CD1c-positive myeloid dendritic cell (primary cell): Measurements from ENCODE around the gene SETBP1.

ENCODE experiments used
- DNase-seq: peaks from one replicate; pipeline ENCODE4 v3.0.0-alpha.2; 2016; ENCODE audit errors: extremely low spot score

The SETBP1 gene

DNA sequence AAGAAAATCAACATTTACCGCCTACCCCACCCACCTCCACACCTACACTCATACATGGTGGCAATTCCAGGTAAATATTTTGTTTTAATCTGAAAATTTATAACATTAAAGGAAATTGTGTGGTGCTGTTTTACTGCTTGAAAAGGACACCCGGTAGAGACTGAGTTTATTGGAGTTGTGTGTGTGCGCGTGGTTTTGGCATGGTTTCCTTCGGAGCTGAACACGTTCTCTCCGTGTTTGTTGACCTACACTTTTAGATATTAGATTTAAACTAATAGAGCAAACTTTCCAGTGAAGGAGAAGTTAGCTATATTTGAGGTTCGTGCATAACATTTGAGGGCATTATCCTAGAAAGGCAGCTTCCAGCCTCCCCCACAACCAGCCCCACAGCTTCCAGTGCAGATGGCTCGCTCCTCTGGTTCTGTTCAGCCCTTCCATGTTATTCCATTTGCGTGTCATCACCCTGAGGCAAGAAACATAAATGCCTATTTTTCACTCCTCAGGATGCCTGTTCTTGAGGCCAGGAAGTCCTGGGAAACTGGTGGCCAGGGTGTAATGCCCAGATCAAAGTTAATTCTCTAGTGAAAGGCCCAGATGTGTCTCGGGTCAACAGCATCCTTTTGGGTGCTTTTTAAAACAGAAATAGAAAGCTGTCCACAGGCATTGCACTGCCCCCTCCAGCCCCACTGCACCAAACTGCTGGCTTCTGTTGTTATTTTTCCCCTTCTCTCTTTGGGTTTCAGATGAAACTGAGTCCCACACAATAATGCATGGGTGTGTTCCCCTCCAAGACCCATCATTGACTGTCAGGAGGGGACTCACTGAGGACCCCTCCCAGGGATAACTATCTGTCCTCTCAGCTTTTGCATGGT, 190.2 kb downstream of the SETBP1 start:
- DNase-seq, result no peak

DNA sequence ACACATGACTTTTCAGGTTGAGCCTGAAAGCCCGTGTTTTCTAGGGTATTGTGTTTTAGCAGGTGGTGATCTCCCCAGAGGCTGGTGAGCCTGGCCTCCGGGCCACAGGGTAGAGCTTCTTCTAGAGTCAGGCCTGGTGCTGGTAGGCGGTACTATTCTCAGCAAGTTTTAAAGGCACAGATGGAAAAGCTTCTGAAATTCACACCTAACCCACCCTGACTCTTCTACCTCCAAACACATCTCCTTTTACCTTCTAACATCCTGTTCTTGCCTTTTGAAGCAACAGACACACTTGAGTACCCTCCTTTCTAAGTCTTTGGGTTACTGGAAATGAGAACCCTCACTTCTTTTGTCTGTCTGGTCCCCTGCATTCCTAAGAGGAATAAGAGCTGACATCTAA, 191.1 kb downstream of the SETBP1 start:
- no peak for DNase-seq

DNA sequence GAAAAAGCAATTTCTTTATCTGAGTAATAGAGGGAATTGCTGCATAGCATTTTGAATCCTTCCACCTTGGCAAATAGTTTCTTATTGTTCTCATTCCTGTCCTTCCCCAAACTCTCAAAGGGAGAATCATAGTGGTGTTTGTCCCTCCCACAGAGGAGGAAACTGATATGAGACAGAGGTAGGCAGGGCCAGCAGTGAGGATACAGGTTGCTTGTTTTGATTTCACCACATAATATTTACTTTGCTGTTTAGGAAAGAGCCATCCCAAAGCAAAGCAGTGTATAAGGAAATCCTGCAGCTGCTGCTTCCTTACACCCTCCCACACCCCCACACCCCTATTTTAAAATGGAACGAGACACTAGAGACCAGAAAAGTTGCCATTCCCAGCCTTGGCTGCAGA, 195.3 kb downstream of the SETBP1 start:
- no peak for DNase-seq

DNA sequence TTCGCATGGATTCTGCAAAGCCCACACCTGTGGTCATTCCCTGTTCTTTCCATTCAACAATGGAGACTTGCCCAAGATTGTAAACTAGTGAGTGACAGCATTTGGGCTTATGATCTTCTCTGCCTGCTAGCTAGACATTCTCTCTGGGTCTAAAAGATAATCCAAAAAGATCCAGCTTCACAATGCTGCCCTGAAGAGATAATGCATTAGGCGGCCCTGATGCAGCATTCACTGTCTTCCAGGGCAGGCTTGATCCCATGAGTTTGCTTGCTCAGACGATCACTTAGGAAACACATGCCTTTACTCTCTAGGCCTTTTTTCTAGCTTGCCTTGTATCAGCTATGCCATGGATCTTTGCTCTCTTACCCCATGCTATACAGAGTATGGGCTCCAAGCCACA, 196.1 kb downstream of the SETBP1 start:
- no peak for DNase-seq

DNA sequence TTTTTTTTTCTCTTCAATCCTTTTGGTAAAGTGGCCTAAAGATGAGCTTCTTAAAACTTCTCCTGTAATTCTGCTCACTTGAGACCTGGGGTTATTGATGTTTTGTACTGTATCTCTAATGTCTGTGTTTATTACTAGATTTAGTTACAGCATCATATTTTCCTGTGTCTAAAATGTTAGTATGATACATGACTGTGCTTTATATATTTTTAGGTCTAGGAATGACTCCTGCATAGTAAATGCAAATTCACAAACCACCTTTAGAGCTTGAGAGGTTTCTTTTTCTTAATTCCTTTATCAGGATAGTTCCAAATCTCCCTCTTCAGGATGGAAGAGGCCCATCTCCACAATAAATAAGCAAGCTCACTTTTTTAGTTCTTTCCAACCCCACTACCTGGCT, 197.6 kb downstream of the SETBP1 start:
- no peak for DNase-seq

DNA sequence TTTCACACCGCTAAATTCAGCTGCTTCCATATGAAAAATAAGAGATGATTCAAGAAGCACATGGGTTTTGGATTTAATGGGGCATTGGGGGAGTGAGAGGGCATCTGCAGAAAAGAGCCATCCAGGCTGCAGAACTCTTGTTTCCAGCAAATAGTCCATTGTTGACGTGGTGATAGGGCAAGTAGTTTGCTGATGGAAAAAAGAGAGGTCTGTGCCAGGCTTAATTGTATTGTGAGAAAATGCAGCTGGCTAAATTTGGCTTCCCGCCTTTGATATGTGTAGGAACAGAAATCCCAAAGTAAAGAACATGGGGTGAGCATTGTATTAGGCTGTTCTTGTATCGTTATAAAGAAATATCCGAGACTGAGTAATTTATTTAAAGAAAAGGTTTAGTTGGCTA, 199.5 kb downstream of the SETBP1 start:
- DNase-seq, result no peak

DNA sequence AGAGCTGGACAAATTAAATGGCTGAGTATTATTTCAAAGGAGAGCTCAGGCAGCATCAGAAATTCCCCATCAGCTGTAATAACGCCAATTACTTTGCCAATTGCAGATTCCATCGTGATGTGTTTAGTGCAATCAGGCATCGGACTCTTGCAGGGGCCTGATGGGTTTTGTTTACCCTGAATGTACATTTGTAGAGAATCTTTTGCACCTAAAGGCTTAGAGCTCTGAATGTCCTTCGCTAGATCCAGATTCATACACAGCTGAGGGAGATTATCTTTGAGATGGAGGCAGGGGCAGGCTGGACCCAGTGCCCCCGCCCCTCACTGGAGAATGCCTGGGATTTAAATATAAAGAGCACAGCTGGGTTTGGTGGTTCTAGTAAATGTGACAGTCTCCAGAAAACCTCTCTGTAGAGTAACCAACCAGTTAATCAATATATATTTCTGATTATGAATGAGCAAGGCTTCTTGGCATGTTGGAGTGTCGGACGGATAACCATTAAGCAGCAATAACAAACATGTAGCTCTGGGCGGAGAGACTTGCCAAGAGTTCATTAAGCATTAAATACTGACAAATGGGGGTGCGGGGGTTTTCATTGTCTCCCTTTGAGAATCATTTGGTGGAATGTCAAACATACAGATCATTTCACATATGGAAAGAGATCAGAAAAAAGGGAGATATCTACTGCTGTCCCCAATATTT, 200.9 kb downstream of the SETBP1 start:
- DNase-seq, result no peak

DNA sequence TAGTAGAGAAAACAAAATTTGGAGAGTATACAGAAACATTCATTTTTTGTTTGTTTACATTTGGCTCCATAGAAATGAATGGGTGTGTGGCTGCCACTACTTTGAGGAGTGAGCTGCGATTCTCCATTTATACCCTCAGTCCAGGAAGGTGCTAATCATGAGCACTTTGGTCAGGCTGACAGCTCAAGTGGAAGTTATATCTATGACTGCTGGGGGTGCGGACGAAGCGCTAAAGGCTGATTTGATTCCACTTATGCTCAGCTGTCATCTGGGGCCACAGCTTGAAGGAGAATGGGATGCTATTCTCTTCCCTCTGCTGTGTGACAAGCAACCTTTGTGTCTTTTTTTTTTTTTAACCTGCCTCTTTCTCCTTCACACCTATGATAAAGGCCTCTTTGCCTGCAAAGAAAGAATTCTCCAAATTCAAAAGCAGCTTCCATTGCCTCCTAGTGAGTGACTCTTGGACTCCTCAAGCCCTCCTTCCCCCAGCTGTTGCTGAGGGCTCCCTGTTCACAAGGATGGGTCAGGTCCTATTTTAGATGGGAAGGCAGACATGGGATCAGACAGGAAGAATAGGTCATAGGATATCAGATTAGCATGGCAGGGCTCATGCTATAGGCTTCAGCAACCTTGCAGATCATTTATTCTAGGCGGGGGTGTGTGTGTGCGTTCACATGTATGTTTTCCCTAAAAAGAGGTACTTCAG, 201.6 kb downstream of the SETBP1 start:
- DNase-seq, result no peak

DNA sequence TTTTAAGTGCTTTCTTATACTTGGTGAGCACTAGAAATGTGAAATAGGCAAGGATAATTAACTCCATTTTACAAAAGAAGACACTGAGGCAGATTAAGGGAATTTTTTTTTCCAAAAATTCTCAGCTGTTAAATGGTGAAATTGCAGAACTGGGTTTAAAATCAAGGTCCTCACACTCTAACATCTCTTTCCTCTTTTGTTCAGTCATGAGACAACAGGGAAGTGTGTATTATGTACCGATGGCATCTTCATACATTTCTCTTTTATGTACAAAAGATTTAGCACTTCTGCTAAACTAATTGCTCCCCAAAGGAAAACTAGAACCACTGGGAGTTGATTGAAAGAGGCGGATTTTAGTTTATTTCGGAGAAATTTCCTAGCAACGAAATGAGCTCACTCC, 203.0 kb downstream of the SETBP1 start:
- peak; percentile 40 for DNase-seq

DNA sequence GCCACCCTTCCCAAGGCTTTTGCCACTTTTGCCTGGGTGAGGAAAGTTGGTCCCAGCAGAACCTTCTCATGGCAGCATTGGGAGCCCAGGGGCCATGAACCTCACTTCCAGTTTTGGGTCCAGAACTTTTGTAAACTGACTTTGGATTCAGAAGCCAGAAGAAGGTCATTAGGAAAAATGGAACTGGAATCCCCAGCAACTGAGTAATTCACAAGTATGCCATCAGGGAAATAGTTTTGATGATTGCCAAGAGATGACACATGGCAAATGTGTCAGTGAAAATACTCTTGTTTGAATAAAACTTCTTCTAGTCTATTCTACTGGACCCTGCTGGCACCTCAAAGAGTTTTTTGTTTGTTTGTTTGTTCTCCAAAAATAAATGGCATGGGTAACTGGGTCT, 203.7 kb downstream of the SETBP1 start:
- no peak for DNase-seq

DNA sequence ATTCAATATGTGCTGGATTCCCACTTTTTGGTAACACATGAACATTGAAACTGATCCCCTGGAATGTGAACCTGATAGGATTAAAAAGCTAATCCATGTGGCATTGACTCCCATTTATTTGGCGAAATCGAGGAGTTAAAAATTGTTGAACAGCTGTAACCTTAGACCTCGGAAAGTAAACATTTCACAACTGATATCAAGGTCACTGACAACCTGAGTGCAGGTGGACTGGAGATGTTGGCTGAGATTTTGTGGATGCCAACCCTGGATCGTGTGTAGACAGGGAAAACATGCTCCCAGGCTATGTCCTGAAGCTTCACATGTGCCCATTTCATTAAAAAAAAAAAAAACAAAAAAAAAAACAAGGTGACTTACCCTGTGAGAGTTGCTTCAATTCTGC, 204.8 kb downstream of the SETBP1 start:
- no peak for DNase-seq

DNA sequence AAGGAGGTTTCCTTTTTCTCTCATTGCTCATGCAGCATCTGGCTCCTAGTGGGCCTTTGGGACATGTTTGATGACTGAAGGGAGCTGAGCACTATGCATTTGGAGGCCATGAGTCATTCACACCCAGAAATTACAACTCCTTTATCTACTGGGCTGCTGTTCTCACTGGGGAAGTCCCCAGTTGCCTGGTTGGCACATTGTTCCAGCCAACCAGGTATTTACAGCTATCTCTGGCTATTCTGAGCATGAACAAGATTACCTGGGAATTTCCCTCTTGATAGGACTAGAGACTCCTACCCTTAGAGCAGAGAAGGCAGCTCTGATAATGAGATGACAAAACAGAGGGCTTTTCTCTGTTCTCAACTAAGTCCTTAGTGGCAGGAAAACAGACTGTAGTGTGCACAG, 206.5 kb downstream of the SETBP1 start:
- peak; percentile 3 for DNase-seq

DNA sequence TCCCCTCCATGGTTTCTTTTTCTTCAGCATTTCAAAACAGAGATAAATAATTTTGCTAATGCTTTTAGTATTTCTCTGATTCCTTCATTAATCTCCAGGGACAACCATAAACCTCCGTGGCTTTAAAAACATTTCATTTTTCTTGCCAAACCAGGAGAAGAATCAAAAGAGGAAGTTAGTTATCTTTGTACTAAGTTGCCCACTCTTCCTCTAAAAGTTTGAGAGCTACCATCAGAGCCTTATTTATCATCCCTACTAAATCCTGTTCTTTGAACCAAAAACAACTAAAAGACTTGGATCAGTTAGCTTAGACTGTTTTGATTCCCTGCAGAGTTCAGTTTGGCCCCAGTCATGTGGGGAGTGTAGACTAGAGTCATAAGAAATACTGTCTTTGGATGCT, 208.4 kb downstream of the SETBP1 start:
- peak; percentile 16 for DNase-seq

DNA sequence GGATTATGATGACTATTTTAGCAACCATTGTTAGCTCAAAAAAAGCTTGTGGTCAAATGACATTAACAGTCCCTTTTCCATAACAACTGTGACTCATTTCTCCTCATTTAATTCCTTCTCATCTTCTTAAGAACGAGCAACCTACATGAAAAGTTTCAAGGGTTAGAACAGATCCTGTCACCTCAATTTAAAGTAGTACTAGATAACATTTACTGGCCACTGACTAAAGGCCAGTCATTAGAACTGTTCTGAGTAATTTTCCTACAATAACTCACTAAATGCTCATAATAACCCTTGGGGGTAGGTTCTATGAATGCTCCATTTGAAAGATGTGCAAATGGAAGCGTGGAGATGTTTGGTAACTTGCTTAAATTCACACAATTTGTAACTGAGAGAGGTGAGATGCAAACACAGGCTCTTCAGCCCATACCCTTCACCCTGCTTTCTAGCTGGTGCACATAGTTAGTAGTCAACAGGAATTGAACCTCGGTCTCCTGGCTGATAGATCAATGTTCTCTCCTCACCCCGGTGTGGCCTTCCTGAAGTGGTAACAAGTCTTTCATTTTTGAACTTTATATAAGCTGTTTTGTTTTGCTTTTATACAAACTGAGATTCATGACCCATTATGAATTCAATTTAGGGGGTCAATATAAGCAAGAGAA, 212.5 kb downstream of the SETBP1 start:
- no peak for DNase-seq

DNA sequence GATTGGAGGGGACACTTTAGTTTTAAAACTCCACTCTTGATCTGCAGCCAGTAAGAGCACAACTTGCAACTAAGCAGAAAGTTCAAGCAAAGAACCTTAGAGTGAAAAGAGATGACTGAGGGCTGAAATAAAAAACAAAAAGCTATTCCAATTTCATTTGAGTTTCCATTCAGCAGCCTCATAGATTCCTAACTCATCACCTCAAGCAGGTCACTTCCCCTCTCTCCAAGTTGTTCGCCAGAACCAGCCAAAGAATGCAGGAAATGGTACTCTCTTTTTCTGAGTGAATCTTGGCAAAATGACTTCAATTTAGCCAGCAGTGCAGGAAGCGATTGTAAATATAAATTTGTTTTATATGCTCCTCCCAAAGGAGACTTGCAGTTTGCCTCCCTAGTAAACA, 213.3 kb downstream of the SETBP1 start:
- no peak for DNase-seq

DNA sequence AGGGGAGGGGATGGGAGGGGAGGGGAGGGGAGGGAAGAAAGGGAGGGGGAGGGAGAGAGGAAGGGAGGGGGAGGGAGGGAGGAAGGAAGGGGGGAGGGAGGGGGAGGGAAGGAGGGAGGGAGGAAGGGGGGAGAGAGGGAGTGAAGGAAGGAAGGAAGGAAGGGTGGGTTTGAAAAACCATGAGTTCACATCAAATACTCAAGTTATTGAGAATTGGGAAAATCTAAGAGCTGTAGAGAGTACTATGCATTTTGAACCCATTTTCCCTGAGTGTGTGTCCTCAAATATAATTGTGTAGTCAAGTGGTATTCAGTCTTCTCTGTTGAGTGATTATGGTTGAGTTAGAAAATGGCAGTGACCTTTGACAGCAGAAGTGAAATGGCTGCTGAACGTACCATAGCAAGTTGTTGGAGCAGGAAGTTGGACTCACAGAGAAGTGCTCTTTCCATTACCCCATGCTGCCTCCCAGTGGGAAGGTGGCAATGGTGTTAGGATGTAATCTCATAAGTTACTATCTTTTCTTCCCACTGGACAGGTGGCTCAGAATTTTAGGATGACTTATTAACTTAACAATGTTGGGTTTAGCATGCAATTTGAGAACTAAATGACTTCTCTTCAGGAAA, 214.6 kb downstream of the SETBP1 start:
- peak; percentile 71 for DNase-seq

DNA sequence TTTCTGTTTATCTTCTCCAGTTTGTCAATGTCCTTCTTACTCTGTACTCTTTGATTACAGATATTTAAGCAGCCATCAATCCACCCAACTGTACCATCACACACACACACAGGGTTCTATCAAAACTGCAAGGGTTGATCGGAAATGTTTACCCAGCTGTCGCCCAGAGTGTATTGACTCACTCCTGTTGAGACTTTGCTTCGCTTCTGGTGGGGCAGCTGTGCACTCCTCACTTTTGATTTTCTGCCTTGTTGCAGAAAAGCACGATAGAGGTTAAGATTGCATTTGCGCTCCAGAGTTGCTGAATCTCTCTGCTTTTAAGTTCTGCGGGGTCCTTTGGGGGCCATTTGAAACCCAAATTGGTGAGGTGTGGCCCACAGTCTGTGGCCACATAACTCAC, 216.2 kb downstream of the SETBP1 start:
- DNase-seq, result no peak

DNA sequence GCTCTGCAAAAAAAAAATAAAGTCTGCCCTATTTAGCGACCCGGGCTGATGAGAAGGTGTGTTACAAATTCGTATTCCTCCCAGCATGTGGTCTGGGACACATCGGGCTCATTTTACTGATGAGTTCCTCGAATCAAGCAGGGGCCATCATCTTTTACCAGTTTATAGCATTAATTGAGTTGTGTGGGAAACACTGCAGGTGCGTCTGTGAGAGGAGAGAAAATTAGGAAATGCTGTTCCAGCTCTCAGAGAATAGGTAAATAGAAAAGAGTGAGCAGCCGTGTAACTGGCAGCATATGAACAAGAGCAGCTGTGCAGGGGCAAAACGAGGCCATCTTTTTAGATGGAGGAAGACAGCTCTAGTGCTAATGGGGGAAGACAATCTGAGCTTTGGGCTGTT, 216.7 kb downstream of the SETBP1 start:
- no peak for DNase-seq

DNA sequence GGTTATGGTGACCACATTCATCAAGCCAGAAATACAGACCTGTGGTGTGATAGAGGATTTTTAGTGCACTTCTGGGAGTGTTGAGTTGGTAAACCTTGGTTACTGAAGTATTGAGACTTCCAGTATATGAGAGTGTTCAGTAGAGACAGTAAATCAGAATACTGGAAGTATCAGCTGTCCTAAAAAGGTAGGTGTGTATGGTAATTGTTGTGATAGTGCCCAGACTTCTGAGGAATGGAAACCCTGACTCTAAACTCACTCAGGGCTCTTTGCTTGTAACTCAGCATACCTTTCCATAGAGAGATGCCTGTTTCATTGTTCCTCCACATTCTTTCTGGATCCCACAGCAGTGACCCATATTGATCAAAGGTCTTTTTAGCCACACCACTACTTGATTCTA, 217.1 kb downstream of the SETBP1 start:
- DNase-seq, result no peak

DNA sequence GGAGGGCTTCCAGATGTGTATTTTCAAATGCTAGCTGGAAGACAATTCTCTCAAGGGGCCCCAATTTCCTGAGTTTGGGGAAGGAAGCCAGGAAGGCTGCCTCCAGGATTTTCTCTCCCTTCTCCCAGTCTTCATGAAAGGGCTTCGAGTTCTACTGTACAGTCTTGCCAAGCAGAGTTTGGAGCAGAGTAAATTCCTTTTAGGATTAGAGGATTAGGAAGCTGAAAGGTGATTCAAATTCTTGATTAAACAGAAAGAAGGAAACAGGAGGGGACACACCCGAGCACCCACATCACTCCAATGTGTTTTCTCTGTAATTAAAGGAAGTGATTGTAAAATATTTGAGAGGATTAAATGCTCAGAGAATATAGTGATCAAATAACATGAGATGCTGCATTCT, 217.8 kb downstream of the SETBP1 start:
- no peak for DNase-seq

DNA sequence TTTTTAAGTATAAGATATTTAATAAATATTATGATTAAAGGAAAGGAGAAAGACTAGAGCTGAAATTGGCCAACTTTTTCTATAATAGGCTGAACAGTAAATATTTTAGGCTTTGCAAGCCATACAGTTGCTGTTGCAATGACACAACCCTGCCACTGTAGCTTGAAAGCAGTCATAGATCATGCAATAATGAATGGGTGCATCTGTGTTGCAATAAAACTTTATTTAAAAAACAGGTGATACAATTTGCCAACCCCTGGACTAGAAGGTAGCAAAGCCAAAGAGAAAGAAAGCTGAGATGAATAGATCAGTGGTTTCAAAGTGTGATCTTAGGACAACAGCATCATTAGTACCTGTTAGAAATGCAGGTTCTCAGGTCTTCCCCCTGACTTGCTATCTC, 219.1 kb downstream of the SETBP1 start:
- no peak for DNase-seq

DNA sequence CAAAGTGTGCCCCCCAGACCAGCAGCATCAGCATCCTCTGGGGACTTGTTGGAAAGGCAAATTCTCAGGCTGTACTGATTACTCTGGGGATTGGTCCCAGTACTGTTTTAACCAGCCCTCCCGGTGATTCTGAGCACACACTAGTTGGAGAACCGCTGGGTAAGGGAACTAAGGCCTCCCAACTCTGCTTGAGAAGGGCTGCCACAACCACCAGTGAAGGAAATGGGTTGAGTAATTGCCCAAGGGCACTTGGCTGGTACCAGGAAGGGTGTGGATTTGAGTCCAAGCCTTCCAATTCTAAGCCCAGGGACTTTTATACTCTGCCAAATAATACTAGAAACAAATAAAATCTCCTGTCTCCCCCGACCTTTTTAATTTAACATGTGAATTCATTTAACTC, 219.9 kb downstream of the SETBP1 start:
- no peak for DNase-seq
